Caco-2 (cell line): ENCODE measurements around the gene GPR183. TPM values are rescaled to one million over a fixed set of nuclear protein-coding genes. Genes with fewer than 3 reads are reported as not detected.
A peak's percentile ranks its signal among the peaks of the same experiment; 100 is the strongest.

Source experiments
- BruUV-seq: library from RNA; stranded (reverse); fragments of 400-500 nt; replicated peaks from 2 replicates; lab custom pipeline; 2021; lab: Mats Ljungman, UMichigan
- CTCF ChIA-PET: fragments of 300-600 bp; sonication (Branson Sonifier 250); formaldehyde crosslinking; loops from one replicate; lab custom pipeline; 2022; ENCODE audit warnings: antibody characterized with exemption; lab: Charles Lee
- POLR2A ChIA-PET: fragments of 300-600 bp; sonication (Branson Sonifier 250); formaldehyde crosslinking; loops from one replicate; lab custom pipeline; 2022; ENCODE audit warnings: antibody characterized with exemption; lab: Charles Lee
- DNase-seq, 2 experiments: peaks; one replicate each; pipeline versions ENCODE4 v3.0.0 to v3.0.0-alpha.2; 2020 to 2022
- H3K27me3 ChIP-seq: replicated peaks from 2 replicates; pipeline ENCODE4 v1.6.0; 2011; ENCODE audit warnings: low read length; ENCODE audit not compliant: control insufficient read depth, insufficient read depth
- H3K36me3 ChIP-seq: 2 replicates; pipeline ENCODE4 v1.5.1; 2011; ENCODE audit warnings: low read length; ENCODE audit not compliant: control insufficient read depth, insufficient read depth
- H3K4me1 ChIP-seq: fragments of 250-450 bp; sonication (Bioruptor Pico); 2 replicates; pipeline ENCODE4 v1.5.1; 2020; ENCODE audit warnings: mild to moderate bottlenecking
- H3K4me3 ChIP-seq: 2 replicates; pipeline ENCODE4 v1.5.1; 2011; ENCODE audit warnings: low read depth, mild to moderate bottlenecking, control low read depth, low read length
- H3K9me3 ChIP-seq: fragments of 250-450 bp; sonication (Bioruptor Pico); 2 replicates; pipeline ENCODE4 v1.5.1; 2020; ENCODE audit warnings: mild to moderate bottlenecking, moderate library complexity
- H3K27ac Mint-ChIP-seq: one replicate; pipeline ENCODE4 v1.8.0; 2022; ENCODE audit warnings: mixed read lengths; ENCODE audit not compliant: unreplicated experiment
- H3K27me3 Mint-ChIP-seq: one replicate; pipeline ENCODE4 v1.8.0; 2022; ENCODE audit warnings: mixed read lengths; ENCODE audit not compliant: insufficient read depth, unreplicated experiment
- H3K36me3 Mint-ChIP-seq: one replicate; pipeline ENCODE4 v1.8.0; 2022; ENCODE audit warnings: mild to moderate bottlenecking, mixed read lengths; ENCODE audit not compliant: insufficient read depth, unreplicated experiment
- H3K4me1 Mint-ChIP-seq: one replicate; pipeline ENCODE4 v1.8.0; 2022; ENCODE audit warnings: low read depth, mixed read lengths; ENCODE audit not compliant: unreplicated experiment
- H3K4me3 Mint-ChIP-seq: one replicate; pipeline ENCODE4 v1.8.0; 2022; ENCODE audit warnings: mild to moderate bottlenecking, moderate library complexity, mixed read lengths; ENCODE audit not compliant: unreplicated experiment
- H3K9me3 Mint-ChIP-seq: one replicate; pipeline ENCODE4 v1.8.0; 2022; ENCODE audit warnings: mixed read lengths; ENCODE audit not compliant: unreplicated experiment
- intact Hi-C: fragments of 100-400 bp; cut with micrococcal nuclease; formaldehyde crosslinking; loops from one replicate; pipeline ENCODE4 v1.10.0; 2022; ENCODE audit not compliant: unreplicated experiment
- total RNA-seq: library from RNA; stranded (reverse); gene quantifications from 2 replicates; pipeline ENCODE4 v1.2.3, GENCODE V29; 2022
- TF ChIP-seq, protein P1 (sequence below), 2 experiments: fragments of 200-600 bp in 1 of 2; IDR thresholded peaks; 1 replicate in 1 of 2; 2 replicates in 1 of 2; pipeline versions ENCODE4 v1.5.1 to v1.8.0; 2011 to 2022; ENCODE audit warnings: antibody characterized with exemption in 1 of 2, control low read depth in 1 of 2, inconsistent platforms in 1 of 2, low read depth in 1 of 2, low read length in 1 of 2, mild to moderate bottlenecking in 1 of 2, moderate library complexity in 1 of 2; ENCODE audit not compliant: insufficient read depth in 1 of 2, severe bottlenecking in 1 of 2, unreplicated experiment in 1 of 2

Gene GPR183
- total RNA-seq, 1 experiment from 2014 or later, result not detected

DNA sequence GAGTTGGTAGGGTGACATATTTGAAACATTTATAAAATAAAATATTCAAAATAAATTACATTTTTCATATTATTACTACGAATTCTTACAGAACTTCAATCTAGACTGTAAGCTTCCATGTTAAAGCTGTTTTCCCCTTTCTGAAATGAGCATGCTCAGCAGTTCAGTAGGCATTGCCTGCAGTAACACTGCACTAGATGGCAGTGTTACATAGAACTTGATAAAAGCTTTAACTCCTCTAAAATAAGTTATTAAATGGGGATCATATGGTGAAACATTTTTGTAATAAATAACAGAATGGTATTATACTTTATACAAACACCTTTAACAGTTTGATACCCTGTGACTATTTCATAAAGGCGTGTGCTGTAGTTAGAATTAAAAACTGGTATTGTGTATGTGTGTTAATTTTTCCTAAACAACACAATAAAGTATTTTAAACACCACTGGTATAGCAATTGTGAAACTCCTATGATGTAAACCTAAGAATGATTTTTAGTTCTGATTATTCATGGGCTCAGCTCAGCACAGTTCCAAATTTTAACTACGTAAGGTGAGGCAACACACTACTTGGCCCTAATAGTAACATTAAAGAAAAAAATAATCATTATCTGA is 37.5 kb downstream of the GPR183 start:
- no TSS peak for BruUV-seq
- Histone ChIP-seq H3K4me3 (no peak overlapping the region), H3K36me3 (peaks cover 2% of the 10 kb centered on the region; the same call in 1 of the 2 replicates), H3K9me3 (no peaks in the 10 kb centered on the region), H3K27me3 (no peaks in the 10 kb centered on the region), H3K4me1 (no peaks in the 10 kb centered on the region)
- Mint-ChIP-seq H3K9me3 (no peaks in the 10 kb centered on the region), H3K36me3 (peaks cover 18% of the 10 kb centered on the region), H3K4me1 (no peaks in the 10 kb centered on the region), H3K27me3 (no peaks in the 10 kb centered on the region), H3K27ac (no peak overlapping the region), H3K4me3 (no peak overlapping the region)
- peak in 1 of 2 experiments; percentile 15 for DNase-seq
- ChIA-PET CTCF (interaction anchor here (0.7 to 1.4 kb wide), 6 partner anchors 63 to 170 kb away, joined by 3 to 8 read pairs (median 4); partner anchors contain the start of gene UBAC2), POLR2A (no interaction called here)
- intact Hi-C loops, result loop anchor here (1.0 to 5.0 kb wide), 2 partner anchors 168 to 237 kb away; no protein-coding TSS in a partner anchor
- TF ChIP-seq, protein P1, sequence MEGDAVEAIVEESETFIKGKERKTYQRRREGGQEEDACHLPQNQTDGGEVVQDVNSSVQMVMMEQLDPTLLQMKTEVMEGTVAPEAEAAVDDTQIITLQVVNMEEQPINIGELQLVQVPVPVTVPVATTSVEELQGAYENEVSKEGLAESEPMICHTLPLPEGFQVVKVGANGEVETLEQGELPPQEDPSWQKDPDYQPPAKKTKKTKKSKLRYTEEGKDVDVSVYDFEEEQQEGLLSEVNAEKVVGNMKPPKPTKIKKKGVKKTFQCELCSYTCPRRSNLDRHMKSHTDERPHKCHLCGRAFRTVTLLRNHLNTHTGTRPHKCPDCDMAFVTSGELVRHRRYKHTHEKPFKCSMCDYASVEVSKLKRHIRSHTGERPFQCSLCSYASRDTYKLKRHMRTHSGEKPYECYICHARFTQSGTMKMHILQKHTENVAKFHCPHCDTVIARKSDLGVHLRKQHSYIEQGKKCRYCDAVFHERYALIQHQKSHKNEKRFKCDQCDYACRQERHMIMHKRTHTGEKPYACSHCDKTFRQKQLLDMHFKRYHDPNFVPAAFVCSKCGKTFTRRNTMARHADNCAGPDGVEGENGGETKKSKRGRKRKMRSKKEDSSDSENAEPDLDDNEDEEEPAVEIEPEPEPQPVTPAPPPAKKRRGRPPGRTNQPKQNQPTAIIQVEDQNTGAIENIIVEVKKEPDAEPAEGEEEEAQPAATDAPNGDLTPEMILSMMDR (IDR thresholded peaks at IDR 0.05; ENCODE audit: insufficient read depth in 1 of 2, low read depth in 1 of 2, low read length in 1 of 2, severe bottlenecking in 1 of 2, unreplicated experiment in 1 of 2), result peak in 1 of 2 experiments; percentile 58

DNA sequence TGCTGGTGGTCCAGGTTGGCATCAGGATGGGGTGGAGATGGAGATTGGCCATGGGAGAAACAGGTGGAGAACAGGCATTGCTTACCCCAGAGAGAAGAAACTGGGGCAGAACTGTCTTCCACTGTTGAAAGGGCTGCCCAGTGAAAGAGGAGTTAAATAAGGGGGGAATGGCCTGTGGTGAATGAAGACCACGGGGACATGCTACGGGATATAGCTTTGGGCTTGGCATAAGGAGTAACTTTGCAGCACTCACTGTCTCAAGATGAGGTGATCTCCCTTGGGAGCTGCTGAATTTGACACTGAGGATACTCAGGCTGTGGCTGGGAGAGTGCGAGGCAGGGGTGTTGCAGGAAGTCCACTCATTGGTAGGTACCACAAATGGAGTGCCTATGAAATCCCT is 38.4 kb downstream of the GPR183 start:
- Mint-ChIP-seq H3K4me3 (no peak overlapping the region), H3K4me1 (no peaks in the 10 kb centered on the region), H3K27me3 (no peaks in the 10 kb centered on the region), H3K27ac (no peak overlapping the region), H3K9me3 (no peaks in the 10 kb centered on the region), H3K36me3 (peaks cover 20% of the 10 kb centered on the region)
- no peak for DNase-seq
- Histone ChIP-seq H3K4me3 (no peak overlapping the region), H3K9me3 (no peaks in the 10 kb centered on the region), H3K36me3 (peaks cover 2% of the 10 kb centered on the region; the same call in 1 of the 2 replicates), H3K4me1 (no peaks in the 10 kb centered on the region), H3K27me3 (no peaks in the 10 kb centered on the region)
- CTCF ChIA-PET, result interaction anchor here (1.2 kb wide), 1 partner anchor 92 kb away, joined by 5 read pairs; no protein-coding TSS in a partner anchor
- TF ChIP-seq, protein P1 (IDR thresholded peaks at IDR 0.05; ENCODE audit: insufficient read depth in 1 of 2, low read depth in 1 of 2, low read length in 1 of 2, severe bottlenecking in 1 of 2, unreplicated experiment in 1 of 2), result no peak
- no TSS peak for BruUV-seq
- POLR2A ChIA-PET, result no interaction called here
- intact Hi-C loops, result loop anchor here (1.0 to 5.0 kb wide), 2 partner anchors 168 to 237 kb away; no protein-coding TSS in a partner anchor

DNA sequence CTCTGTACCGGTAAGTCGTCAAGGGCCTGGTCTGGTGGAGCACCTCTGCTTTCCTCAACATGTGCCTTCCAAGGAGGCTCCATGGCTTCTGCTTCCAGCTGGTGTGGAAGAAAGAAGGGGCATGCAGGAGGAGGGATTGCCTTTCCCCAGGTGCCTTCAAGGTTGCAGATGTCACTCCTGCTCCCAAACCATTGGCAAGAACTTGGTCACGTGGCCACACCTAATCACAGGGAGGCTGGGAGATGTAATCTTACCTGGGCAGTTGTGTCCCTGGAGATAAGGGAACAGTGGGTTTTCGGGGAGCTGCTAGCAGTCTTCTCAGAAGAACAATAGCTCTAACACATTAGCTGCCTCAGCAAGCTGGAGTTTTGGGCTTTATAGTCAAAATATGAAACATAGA is 39.3 kb downstream of the GPR183 start:
- no peak overlapping the region for H3K27ac Mint-ChIP-seq
- H3K4me1 Mint-ChIP-seq, result no peaks in the 10 kb centered on the region
- Histone ChIP-seq H3K9me3 (no peaks in the 10 kb centered on the region), H3K36me3 (peaks cover 2% of the 10 kb centered on the region; the same call in 1 of the 2 replicates), H3K27me3 (no peaks in the 10 kb centered on the region), H3K4me1 (no peaks in the 10 kb centered on the region), H3K4me3 (no peak overlapping the region)
- no peaks in the 10 kb centered on the region for H3K9me3 Mint-ChIP-seq
- intact Hi-C loops, result loop anchor here (5.0 kb wide), 1 partner anchor 236 kb away; no protein-coding TSS in a partner anchor
- no peak overlapping the region for H3K4me3 Mint-ChIP-seq
- TF ChIP-seq, protein P1 (IDR thresholded peaks at IDR 0.05; ENCODE audit: insufficient read depth in 1 of 2, low read depth in 1 of 2, low read length in 1 of 2, severe bottlenecking in 1 of 2, unreplicated experiment in 1 of 2), result no peak
- peaks cover 22% of the 10 kb centered on the region for H3K36me3 Mint-ChIP-seq
- H3K27me3 Mint-ChIP-seq, result no peaks in the 10 kb centered on the region
- DNase-seq, result no peak
- ChIA-PET POLR2A (no interaction called here), CTCF (no interaction called here)
- BruUV-seq, result no TSS peak
